H1 (cell line): Measurements from ENCODE around the gene HID1. TPM values are rescaled to one million over a fixed set of nuclear protein-coding genes. Genes with fewer than 3 reads are reported as not detected.

Source experiments
- CTCF ChIA-PET: fragments of 300-600 bp; sonication (Branson Sonifier 250); formaldehyde crosslinking; loops from one replicate; lab custom pipeline; 2021; ENCODE audit not compliant: partially characterized antibody; lab: Charles Lee
- POLR2A ChIA-PET: fragments of 300-600 bp; sonication (Branson Sonifier 250); formaldehyde crosslinking; loops from one replicate; lab custom pipeline; 2021; ENCODE audit warnings: inconsistent platforms; ENCODE audit not compliant: partially characterized antibody; lab: Charles Lee
- DNase-seq, 2 experiments: peaks; one replicate each; pipeline versions ENCODE4 v3.0.0 to v3.0.0-alpha.2; 2010 to 2022; ENCODE audit warnings: low spot score in 2 of 2, low read depth in 1 of 2, mixed read lengths in 1 of 2
- FAIRE-seq: peaks from 2 replicates; lab custom pipeline; 2011; peaks lifted over from hg19 to GRCh38; lab: Jason Lieb, UNC
- H2AFZ ChIP-seq: 2 replicates; pipeline ENCODE4 v1.8.1; 2012; ENCODE audit warnings: low read length, inconsistent platforms
- H2AK5ac ChIP-seq: 2 replicates; pipeline ENCODE4 v1.6.1; 2013; ENCODE audit warnings: low read depth, low read length
- H2BK120ac ChIP-seq: replicated peaks from 2 replicates; pipeline ENCODE3; 2013; ENCODE audit warnings: low read depth, low read length, inconsistent platforms
- H2BK12ac ChIP-seq: 2 replicates; pipeline ENCODE4 v1.6.1; 2013; ENCODE audit warnings: low read depth, low read length
- H2BK15ac ChIP-seq: 2 replicates; pipeline ENCODE4 v1.6.1; 2013; ENCODE audit warnings: low read length
- H2BK20ac ChIP-seq: 2 replicates; pipeline ENCODE4 v1.6.1; 2013; ENCODE audit warnings: low read length
- H2BK5ac ChIP-seq: 2 replicates; pipeline ENCODE4 v1.6.1; 2013; ENCODE audit warnings: low read depth, low read length
- H3K14ac ChIP-seq: 2 replicates; pipeline ENCODE4 v1.6.1; 2013; ENCODE audit warnings: inconsistent platforms; ENCODE audit not compliant: insufficient read length
- H3K18ac ChIP-seq: 2 replicates; pipeline ENCODE4 v1.6.1; 2013; ENCODE audit warnings: low read length; ENCODE audit errors: extremely low read depth
- H3K23ac ChIP-seq: 2 replicates; pipeline ENCODE4 v1.6.1; 2013; ENCODE audit warnings: inconsistent platforms; ENCODE audit not compliant: insufficient read length
- H3K23me2 ChIP-seq: 2 replicates; pipeline ENCODE4 v1.6.1; 2013; ENCODE audit warnings: low read depth, low read length
- H3K27ac ChIP-seq: 2 replicates; pipeline ENCODE4 v1.6.1; 2011; ENCODE audit warnings: low read depth, low read length, inconsistent platforms
- H3K27me3 ChIP-seq, 4 experiments: replicated peaks in 1 of 4; 1 replicate in 1 of 4; 2 replicates in 3 of 4; pipeline versions ENCODE4 v1.6.1 to v1.8.1; 2011 to 2013; ENCODE audit warnings: low read length in 3 of 4, mild to moderate bottlenecking in 3 of 4, inconsistent platforms in 2 of 4, mixed read lengths in 2 of 4, moderate library complexity in 1 of 4; ENCODE audit not compliant: control insufficient read depth in 3 of 4, insufficient read depth in 3 of 4; ENCODE audit errors: extremely low read depth in 1 of 4
- H3K36me3 ChIP-seq, 4 experiments: 2 replicates each; pipeline versions ENCODE4 v1.6.1 to v1.8.1; 2011 to 2013; ENCODE audit warnings: mild to moderate bottlenecking in 4 of 4, low read length in 3 of 4, moderate library complexity in 2 of 4, control low read depth in 1 of 4, inconsistent platforms in 1 of 4; ENCODE audit not compliant: insufficient read depth in 4 of 4, control insufficient read depth in 2 of 4
- H3K4ac ChIP-seq: replicated peaks from 2 replicates; pipeline ENCODE3; 2013; ENCODE audit warnings: low read length, low read depth, mixed read lengths, inconsistent platforms; ENCODE audit not compliant: insufficient read length
- H3K4me1 ChIP-seq, 4 experiments: replicated peaks in 1 of 4; 1 replicate in 1 of 4; 2 replicates in 3 of 4; pipeline versions ENCODE4 v1.6.1 to v1.8.1; 2011 to 2013; ENCODE audit warnings: low read length in 3 of 4, inconsistent platforms in 2 of 4, mixed read lengths in 1 of 4; ENCODE audit not compliant: insufficient read depth in 4 of 4, control insufficient read depth in 3 of 4
- H3K4me2 ChIP-seq, 2 experiments: 2 replicates each; pipeline versions ENCODE4 v1.6.1 to v1.8.1; 2011 to 2013; ENCODE audit warnings: low read depth in 2 of 2, low read length in 2 of 2, control low read depth in 1 of 2, inconsistent platforms in 1 of 2, mild to moderate bottlenecking in 1 of 2; ENCODE audit not compliant: insufficient read depth in 1 of 2
- H3K4me3 ChIP-seq, 4 experiments: fragments of 200-600, 300-600 bp in 1 of 4; sonication (generic), shearing (Covaris generic), sonication (Bioruptor Twin) in 1 of 4; 2 replicates each; pipeline versions ENCODE4 v1.5.1 to v1.8.1; 2011 to 2016; ENCODE audit warnings: low read length in 4 of 4, low read depth in 3 of 4, control low read depth in 2 of 4, inconsistent platforms in 2 of 4, mild to moderate bottlenecking in 2 of 4, mixed read lengths in 1 of 4, moderate library complexity in 1 of 4; ENCODE audit not compliant: insufficient read depth in 2 of 4; ENCODE audit errors: extremely low read depth in 1 of 4
- H3K56ac ChIP-seq: replicated peaks from 2 replicates; pipeline ENCODE3; 2013; ENCODE audit warnings: low read depth, mild to moderate bottlenecking, mixed read lengths, low read length, inconsistent platforms; ENCODE audit not compliant: insufficient read length
- H3K79me1 ChIP-seq: 2 replicates; pipeline ENCODE4 v1.6.1; 2013; ENCODE audit warnings: low read depth, low read length, control low read depth
- H3K79me2 ChIP-seq, 2 experiments: 2 replicates each; pipeline versions ENCODE4 v1.6.1 to v1.8.1; 2012 to 2013; ENCODE audit warnings: low read length in 2 of 2, mild to moderate bottlenecking in 2 of 2, inconsistent platforms in 1 of 2; ENCODE audit not compliant: insufficient read depth in 2 of 2, control insufficient read depth in 1 of 2
- H3K9ac ChIP-seq, 4 experiments: replicated peaks in 1 of 4; 1 replicate in 1 of 4; 2 replicates in 3 of 4; pipeline versions ENCODE4 v1.6.1 to v1.8.1; 2011 to 2013; ENCODE audit warnings: low read depth in 3 of 4, low read length in 3 of 4, control low read depth in 2 of 4, mild to moderate bottlenecking in 2 of 4, moderate library complexity in 2 of 4, inconsistent platforms in 1 of 4; ENCODE audit errors: extremely low read depth in 1 of 4
- H3K9me3 ChIP-seq, 2 experiments: 2 replicates each; pipeline versions ENCODE4 v1.6.1 to v1.8.1; 2012 to 2013; ENCODE audit warnings: mild to moderate bottlenecking in 2 of 2, moderate library complexity in 2 of 2, control low read depth in 1 of 2, inconsistent platforms in 1 of 2, low read depth in 1 of 2, low read length in 1 of 2, mixed read lengths in 1 of 2; ENCODE audit not compliant: insufficient read depth in 2 of 2
- H4K20me1 ChIP-seq, 2 experiments: replicated peaks in 1 of 2; 2 replicates each; pipeline versions ENCODE3 to v1.8.1; 2011 to 2013; ENCODE audit warnings: inconsistent platforms in 2 of 2, low read length in 2 of 2, mild to moderate bottlenecking in 1 of 2; ENCODE audit not compliant: insufficient read depth in 2 of 2, control insufficient read depth in 1 of 2
- H4K5ac ChIP-seq: 2 replicates; pipeline ENCODE4 v1.6.1; 2013; ENCODE audit warnings: low read length, low read depth, mixed read lengths, inconsistent platforms; ENCODE audit not compliant: insufficient read length
- H4K8ac ChIP-seq: 2 replicates; pipeline ENCODE4 v1.8.0; 2013; ENCODE audit warnings: mild to moderate bottlenecking, moderate library complexity, low read length, inconsistent platforms; ENCODE audit not compliant: insufficient read depth; ENCODE audit errors: extremely low read depth
- H4K91ac ChIP-seq: replicated peaks from 2 replicates; pipeline ENCODE3; 2013; ENCODE audit warnings: low read length, mixed read lengths, inconsistent platforms; ENCODE audit not compliant: insufficient read length
- CTBP2 ChIP-seq: IDR thresholded peaks from 2 replicates; pipeline ENCODE4 v1.7.0; 2011; ENCODE audit warnings: borderline replicate concordance, mild to moderate bottlenecking, moderate library complexity, mixed read lengths, low read length; ENCODE audit not compliant: insufficient read depth, insufficient read length
- RAD21 ChIP-seq, 2 experiments: IDR thresholded peaks in 1 of 2; conservative IDR thresholded peaks in 1 of 2; 2 replicates each; pipeline ENCODE4 v1.6.1; 2011; ENCODE audit warnings: low read depth in 2 of 2, low read length in 2 of 2, improper control_type of control experiment in 1 of 2, inconsistent platforms in 1 of 2, mild to moderate bottlenecking in 1 of 2, moderate library complexity in 1 of 2
- WGBS, 2 experiments: shearing (Covaris generic) in 1 of 2; methylation state at CpG; one replicate each; pipeline versions ENCODE4 v1.1.6 to v1.1.7; 2013 to 2015; ENCODE audit warnings: low lambda C conversion rate in 2 of 2, mixed read lengths in 2 of 2, inconsistent platforms in 1 of 2, low coverage in 1 of 2, missing lambda C conversion rate in 1 of 2; ENCODE audit not compliant: insufficient replicate concordance in 2 of 2, insufficient coverage in 1 of 2, insufficient read length in 1 of 2; ENCODE audit errors: extremely low coverage in 1 of 2, missing lambda C conversion rate in 1 of 2; 5-methylcytosine and 5-hydroxymethylcytosine counted together
- polyA plus RNA-seq, 7 experiments: library from polyadenylated mRNA; depleted of rRNA in 3 of 7; stranded (reverse) in 5 of 7; unstranded in 2 of 7; fragments of >200 nt in 5 of 7; fragments of 200-250 nt in 2 of 7; gene quantifications; 1 replicate in 5 of 7; 2 replicates in 1 of 7; 4 replicates in 1 of 7; pipeline versions ENCODE4 v1.2.1 to v1.2.3, GENCODE V29; 2011 to 2013; ENCODE audit warnings: missing spikeins in 2 of 7, mixed read lengths in 2 of 7
- total RNA-seq: library from RNA; stranded (reverse); fragmentation: NEBNext Ultra II Directional; extraction: Animal tissue kit (Norgen Biotek cat#: 25700); gene quantifications from 2 replicates; pipeline ENCODE4 v1.2.1, GENCODE V29; 2021

Gene HID1
- total and polyA plus RNA-seq, 2 of the 8 experiments (the other 6 are each of a cell fraction or from before 2014, with no cell fraction given) = 15.1 to 25.9 TPM

GRCh38 chr17:75006653-75007052 lies 34.1 kb upstream of the HID1 start:
- Histone ChIP-seq H2AFZ (no peak overlapping the region), H3K9ac (peak overlapping the region in 1 of 4 experiments; percentile 22; a peak in 1 of 7 replicates), H3K23ac (no peak overlapping the region), H3K4ac (no peak overlapping the region), H4K8ac (no peak overlapping the region), H2AK5ac (no peak overlapping the region), H2BK5ac (no peak overlapping the region), H3K79me1 (no peaks in the 10 kb centered on the region), H3K4me2 (no peak overlapping the region), H3K27ac (no peak overlapping the region), H3K14ac (no peak overlapping the region), H3K4me3 (no peak overlapping the region), H2BK20ac (no peak overlapping the region), H2BK12ac (no peak overlapping the region), H3K36me3 (peaks cover 4 to 23% (median 15%) of the 10 kb centered on the region in 4 experiments; a peak in 5 of 8 replicates), H3K56ac (no peak overlapping the region), H3K27me3 (no peaks in the 10 kb centered on the region), H2BK120ac (no peak overlapping the region), H3K79me2 (no peaks in the 10 kb centered on the region), H4K20me1 (peaks cover 0 to 4% of the 10 kb centered on the region in 2 experiments), H4K91ac (no peak overlapping the region), H3K4me1 (peaks cover 0 to 4% (median 0%) of the 10 kb centered on the region in 4 experiments; a peak in 2 of 7 replicates), H3K23me2 (no peaks in the 10 kb centered on the region), H3K9me3 (no peaks in the 10 kb centered on the region), H3K18ac (no peak overlapping the region), H2BK15ac (no peak overlapping the region), H4K5ac (no peak overlapping the region)
- FAIRE-seq (no peak), DNase-seq (no peak)
- POLR2A ChIA-PET = interaction anchor here (1.5 kb wide), 1 partner anchor 19 kb away, joined by 6 read pairs; the partner anchor contains the start of gene CDR2L
- WGBS, 2 experiments = 96% methylated on average over 5 of the region's 5 CpGs; no CpG with 5 or more reads in 1 of the 2 experiments
- CTCF ChIA-PET = interaction anchor here (1.3 to 20.3 kb wide), 6 partner anchors 11 to 47 kb away, joined by 3 to 345 read pairs (median 8); partner anchors contain the start of gene CDR2L
- TF ChIP-seq RAD21 (IDR thresholded peaks at IDR 0.05 in 1 of 2, conservative IDR thresholded peaks at IDR 0.05 in 1 of 2; ENCODE audit: low read depth in 2 of 2, low read length in 2 of 2) = 0 out of 4 replicates have a peak, but pooled peaks of 1 of the 2 experiments have one; percentile 12
- TF ChIP-seq CTBP2 = no peak
